SK-MEL-5 (cell line): ENCODE data around the gene RYR2. TPM values are rescaled to one million over a fixed set of nuclear protein-coding genes. Genes with fewer than 3 reads are reported as not detected.

ENCODE experiments used
- DNase-seq: peaks from one replicate; pipeline ENCODE4 v3.0.0-alpha.2; 2016; ENCODE audit warnings: low read depth, low spot score
- in situ Hi-C: cut with HindIII; loops from 2 replicates; pipeline ENCODE4 v1.10.0; 2016; ENCODE audit warnings: low sequenced_read_pairs, high pct_unique_total_duplicates, low pct_unique_long_range_greater_than_20kb
- total RNA-seq: library from RNA; depleted of rRNA; stranded (reverse); fragments of >200 nt; shearing (Covaris generic); gene quantifications from 2 replicates; pipeline ENCODE4 v1.2.3, GENCODE V29; 2014

RYR2 gene
- total RNA-seq, 1 experiment from 2014 or later = 0.29 TPM

DNA sequence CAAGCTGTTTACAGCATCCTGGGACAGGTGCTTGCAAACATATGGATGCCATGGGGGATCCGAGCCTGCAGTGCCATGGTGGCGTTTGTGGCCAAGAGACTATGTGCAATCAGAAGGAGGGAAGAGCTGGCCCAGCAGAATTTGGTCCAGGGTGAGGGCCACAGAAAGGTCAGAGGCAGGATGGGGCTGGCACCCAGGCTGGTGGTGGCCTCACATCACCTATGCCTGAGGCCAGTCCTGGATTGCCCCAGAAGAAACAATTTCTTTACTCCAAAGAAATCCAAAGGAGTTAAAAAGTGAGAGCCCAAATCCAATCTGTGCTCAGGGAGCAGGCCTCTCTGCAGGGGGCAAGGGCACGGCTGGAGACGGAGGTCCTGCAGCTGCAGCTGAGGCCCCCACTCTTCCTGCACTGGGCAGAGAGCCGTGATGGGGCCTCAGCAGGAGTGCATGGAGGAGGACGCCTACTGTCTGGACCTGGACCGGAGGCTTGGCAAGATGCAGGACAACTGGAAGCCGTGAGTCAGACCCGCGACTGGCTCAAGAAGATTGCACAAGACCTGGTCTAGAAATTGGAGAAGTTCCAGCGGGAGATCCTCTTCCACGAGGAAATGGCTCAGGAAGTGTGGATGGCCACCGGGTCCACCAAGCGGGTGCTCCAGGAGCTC lies 163.5 kb downstream of the RYR2 start:
- DNase-seq = no peak
- in situ Hi-C loops = no loop called here

DNA sequence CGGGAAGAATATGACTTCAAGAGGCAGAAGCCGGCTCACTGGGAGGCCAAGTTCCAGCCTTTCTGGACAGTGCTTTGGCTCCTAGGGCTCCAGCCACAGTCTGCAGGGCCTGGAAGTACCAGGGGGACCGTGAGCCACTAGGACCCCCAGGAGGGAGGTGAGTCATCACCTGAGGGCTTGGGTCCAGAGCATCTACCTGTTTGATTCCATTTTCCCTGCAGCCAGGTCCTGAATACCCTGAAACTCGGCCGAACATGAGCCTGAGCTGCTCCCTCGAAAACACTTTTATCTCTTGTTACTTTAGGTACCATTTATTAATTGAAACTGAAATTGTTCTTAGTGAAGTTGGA lies 164.1 kb downstream of the RYR2 start:
- in situ Hi-C loops = no loop called here
- no peak for DNase-seq

DNA sequence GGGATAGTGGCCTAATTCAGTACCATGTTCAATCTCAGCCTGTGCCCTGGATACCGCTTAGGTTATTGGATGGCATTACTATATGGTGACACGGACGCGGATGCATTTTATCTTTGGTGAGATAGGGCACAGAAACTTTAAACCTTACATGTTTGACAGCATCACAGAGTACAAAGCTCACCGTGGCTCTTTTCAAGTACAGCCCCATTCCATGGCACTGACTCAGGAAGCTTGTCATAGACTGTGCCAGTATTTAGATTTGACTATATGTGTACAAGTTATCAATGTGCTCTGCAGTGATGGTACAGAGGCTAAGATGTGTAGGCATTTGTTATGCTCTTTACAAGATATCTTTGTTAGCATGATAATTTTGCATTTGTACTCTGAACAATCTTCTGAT lies 169.0 kb downstream of the RYR2 start:
- DNase-seq = no peak
- in situ Hi-C loops = no loop called here

DNA sequence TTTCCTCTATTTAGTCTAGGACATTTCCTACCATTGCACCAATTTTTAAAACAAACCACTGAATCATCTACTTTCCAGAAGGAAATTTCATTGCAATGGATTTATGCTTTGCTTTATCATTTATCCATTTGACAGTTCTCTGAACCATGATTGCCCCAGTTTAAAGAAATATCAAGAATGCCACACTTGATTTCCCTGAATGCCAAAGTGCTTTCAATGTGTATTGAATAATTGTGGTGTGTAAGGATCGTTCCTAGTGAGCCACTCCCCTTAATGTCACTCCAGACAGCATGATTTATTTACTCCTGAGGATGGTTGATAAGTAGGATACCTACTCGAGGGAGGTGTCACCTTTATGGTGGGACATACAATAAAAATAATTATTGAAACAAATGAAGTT lies 169.6 kb downstream of the RYR2 start:
- DNase-seq = no peak
- in situ Hi-C loops = no loop called here

DNA sequence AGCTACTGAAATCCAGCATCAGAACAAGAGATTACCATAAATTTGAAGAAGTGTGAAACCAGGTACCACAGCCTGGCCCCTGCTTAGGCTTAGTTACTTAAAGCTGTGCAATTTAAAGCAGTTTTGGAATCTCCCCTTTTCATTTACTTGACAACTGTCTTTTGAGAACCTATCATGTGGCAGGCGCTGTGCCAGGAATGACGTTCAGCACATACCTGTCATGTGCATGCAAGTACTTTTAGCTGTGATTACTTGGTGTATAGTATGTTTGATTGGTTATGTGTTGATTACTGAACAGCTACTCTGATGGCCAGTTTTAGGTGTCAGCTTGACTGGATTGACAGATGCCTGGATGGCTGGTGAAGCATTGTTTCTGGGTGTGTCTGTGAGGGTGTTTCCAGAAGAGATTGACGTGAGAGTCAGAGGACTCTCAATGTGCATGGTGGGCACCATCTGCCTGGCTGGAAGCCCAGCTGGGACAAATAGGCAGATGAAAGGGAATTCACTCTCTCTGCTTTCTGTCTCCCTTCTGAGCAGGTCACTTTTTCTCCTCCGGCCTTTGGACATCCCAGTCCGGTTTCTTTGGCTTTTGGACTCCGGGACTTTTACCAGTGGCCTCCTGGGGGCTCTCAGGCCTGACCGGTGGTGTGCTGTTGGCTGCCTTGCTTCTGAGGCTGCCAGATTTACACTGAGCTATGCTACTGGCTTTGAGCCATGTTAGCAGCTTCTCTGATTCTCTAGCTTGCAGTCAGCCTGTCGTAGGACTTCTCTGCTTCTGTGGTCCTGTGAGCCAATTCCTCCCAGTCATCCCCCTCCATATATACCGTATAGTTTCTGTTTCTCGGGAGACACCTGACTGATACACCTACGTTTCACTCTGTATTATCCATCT lies 178.0 kb downstream of the RYR2 start:
- DNase-seq = no peak
- in situ Hi-C loops = no loop called here

DNA sequence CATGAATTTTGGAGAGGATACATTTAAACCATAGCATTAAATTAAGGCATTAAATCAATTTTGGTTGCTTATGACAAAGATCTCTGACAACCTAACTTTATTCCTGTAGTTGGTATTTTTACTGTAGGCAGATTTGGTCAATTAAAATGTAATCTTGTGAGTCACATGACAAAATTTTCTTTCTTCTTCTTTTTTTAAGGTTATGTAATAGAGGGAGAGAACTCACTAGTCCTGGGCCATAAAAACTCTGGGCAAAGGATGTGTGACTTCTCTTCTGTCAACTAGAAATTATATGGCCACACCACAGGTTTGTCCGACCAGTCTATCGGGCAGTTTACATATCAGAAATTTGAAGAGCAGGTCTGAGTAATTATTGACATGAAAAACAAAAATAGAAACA lies 181.4 kb downstream of the RYR2 start:
- in situ Hi-C loops = no loop called here
- no peak for DNase-seq

DNA sequence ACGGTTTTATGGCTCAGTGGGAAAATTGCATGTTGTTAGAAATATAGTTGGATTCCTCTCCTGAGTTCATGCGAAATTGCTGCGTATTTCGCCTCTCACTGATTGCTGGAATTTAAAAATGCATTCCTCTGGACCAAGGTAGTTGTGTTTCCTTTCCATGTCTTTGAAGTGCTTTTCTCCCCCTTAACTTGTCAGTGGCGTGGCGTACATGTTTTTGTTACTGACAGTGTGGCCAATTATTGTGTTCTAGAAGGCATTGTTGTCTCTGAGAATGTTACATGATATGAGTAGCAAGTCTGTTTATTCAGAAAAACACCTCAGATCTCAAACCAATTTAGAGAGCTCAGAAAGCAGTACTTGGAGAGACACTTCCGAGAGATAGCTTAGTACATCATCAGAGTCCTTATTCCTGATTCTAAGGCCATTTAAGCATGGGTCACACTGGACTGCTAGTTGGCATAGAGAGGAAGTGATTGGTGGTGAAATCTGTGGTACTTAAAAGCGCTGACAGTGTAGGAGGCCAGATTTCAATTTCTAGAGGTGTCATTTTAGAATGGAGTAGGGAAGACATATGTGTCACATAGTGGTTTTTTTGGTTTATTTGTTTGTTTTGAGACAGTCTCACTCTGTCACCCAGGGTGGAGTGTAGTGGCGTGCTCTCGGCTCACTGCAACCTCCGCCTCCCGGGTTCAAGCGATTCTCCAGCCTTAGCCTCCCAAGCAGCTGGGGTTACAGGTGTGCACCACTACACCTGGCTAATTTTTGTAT lies 184.4 kb downstream of the RYR2 start:
- in situ Hi-C loops = no loop called here
- no peak for DNase-seq

DNA sequence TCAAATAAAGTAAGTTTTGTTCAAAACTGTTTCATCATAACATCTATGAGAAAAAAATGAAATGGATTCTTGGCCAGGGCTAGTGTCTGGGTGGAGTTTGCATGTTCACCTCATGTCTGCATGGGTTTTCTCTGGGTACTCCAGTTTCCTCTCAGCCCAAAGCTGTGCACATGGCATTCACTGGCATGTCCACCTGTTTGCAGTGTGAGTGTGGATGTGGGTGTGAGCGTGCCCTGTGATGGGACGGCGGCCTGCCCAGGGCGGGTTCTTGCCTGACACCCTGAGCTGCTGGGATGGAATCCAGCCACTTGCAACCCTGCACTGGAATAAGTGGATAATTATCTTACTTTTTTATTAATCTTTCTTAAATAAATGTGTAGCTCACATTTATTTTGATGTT lies 185.5 kb downstream of the RYR2 start:
- no peak for DNase-seq
- in situ Hi-C loops = no loop called here

DNA sequence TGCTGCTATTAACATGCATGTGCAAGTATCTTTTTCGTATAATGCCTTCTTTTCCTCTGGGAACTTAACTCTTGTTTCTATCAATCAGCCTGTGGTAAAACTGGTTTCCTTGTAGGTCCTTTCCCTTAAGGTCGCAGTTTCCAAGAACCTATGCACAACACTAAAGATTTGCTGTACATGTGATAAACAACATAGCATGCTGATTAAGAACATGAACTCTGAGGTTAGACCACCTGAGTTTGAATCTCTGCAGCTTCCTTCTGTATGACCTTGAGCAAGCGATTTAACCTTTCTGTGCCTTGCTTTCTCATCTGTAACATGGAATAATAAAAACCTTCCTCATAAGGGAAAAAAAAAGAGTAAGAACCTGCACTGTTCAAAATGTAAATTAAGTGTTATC lies 186.4 kb downstream of the RYR2 start:
- DNase-seq = no peak
- in situ Hi-C loops = no loop called here

DNA sequence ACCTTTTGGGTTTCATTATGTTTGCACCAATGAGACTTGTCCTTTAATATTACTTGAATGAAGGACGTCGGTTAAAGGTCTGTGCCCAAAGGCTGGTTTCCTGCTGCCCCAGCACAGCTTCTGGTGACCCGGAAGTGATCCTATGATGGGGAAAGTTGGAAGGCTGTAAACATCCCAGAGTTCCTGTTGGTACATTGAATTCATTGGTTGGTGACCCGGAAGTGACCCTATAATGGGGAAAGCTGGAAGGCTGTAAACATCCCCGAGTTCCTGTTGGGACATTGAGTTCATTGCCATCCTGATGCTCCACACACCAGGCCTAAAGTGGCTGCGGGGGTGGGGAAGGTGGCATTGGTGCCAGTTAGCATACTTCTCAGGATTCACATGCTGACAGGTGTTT lies 187.3 kb downstream of the RYR2 start:
- no peak for DNase-seq
- in situ Hi-C loops = no loop called here

DNA sequence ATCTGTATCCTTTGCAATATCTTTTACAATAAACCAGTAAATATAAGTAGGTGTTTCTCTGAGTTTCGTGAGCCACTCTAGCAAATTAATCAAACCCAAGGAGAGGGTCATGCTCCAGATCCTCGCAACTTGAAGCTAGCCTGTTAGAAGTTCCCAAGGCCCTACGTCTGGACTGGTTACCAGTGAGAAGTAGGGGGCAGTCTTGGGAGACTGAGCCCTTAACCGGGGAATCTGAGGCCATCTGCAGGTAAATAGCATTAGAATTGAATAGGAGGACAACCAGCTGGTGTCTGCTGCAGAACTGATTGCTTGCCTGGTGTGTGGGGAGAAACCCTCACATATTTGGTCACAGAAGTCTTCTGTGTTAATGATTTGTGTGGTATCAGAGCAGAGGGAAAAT lies 190.5 kb downstream of the RYR2 start:
- DNase-seq = no peak
- in situ Hi-C loops = no loop called here

DNA sequence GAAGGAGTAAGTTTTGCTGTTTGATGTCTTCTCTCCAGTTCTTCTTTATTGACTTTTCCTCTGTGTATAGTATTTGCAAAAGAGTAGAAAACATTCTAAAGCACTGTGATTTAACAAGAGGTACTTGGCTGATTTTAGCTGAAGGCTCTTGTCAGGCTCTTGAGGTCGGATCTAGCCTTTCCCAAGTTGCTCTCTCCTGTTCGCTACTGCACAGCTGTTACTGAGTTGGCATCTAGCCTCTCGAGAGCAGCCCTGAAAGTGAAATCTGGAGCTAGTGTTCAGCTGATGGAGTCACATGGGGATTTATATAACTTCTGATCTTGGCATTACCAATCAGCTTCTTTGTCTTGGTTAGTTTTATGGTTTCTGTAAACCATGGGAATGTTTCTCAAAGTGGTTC lies 193.1 kb downstream of the RYR2 start:
- DNase-seq = no peak
- in situ Hi-C loops = no loop called here

DNA sequence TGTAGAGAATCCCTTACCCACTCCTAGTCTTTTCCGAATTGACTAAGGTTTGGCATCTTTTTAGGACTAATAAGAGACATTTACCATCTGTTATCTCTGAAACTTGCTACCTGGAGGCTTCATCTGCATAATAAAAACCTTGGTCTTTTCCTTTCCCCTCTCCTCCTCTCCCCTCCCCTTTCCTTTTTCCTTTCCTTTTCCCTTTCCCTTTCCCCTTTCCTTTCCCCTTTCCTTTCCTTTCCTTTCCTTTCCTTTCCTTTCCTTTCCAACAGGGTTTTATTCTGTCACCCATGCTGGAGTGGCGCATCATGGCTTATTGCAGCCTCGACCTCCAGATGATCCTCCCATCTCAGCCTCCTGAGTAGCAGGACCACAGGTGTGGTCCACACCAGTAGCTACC lies 195.7 kb downstream of the RYR2 start:
- no peak for DNase-seq
- in situ Hi-C loops = no loop called here

DNA sequence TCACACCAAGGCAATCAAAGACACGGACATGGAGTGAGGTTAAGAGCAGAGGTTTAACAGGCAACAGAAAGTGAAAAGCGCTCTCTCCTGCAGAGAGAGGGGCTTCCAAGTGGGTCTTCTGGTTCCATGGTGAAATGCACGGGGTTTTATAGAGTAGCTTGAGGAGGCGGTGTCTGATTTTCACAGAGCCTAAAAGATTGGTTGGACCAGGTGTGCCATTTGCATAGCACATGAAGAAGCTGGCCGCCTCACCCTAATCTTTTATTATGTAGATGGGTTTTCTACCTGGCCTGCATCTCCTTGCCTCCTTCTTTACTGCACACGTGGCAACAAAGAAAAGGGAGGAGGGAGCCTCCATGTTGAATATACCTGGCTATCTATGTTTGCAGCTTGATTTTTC lies 197.3 kb downstream of the RYR2 start:
- in situ Hi-C loops = no loop called here
- no peak for DNase-seq

DNA sequence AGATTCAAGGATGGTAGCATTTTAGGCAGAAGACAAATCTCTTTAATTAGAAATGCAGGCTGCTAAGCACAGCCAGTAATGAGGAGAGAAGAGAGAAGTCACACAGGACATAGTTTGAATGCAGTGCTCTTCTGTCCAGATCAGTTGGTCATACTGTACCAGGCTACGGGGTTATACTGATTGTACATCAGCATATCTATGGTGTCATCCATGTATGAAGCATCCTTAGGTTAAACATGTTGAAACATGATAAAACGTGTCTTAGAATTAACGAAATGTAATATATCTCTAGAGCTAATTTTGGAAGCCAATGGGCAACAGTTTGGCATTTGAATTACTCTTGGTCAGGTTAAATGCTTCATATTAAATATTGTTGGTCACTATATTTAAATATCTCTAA lies 199.1 kb downstream of the RYR2 start:
- no peak for DNase-seq
- in situ Hi-C loops = no loop called here

DNA sequence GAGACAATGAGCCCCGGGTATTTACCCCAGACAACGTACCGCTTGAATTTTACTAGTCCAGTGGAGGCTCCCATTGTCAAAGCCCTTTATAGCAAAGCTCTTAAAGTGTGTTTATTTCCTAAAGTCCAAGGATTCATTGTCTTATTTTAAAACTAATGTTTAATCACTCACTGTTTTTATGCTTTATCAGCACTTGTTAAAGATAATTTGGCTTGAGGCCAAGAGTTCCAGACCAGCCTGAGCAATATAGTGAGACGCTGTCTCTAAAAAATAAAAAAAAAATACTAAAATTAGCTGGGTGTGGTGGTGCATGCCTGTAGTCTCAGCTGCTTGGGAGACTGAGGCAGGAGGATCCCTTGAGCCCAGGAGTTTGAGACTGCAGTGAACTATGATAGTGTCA lies 202.8 kb downstream of the RYR2 start:
- in situ Hi-C loops = no loop called here
- DNase-seq = no peak

DNA sequence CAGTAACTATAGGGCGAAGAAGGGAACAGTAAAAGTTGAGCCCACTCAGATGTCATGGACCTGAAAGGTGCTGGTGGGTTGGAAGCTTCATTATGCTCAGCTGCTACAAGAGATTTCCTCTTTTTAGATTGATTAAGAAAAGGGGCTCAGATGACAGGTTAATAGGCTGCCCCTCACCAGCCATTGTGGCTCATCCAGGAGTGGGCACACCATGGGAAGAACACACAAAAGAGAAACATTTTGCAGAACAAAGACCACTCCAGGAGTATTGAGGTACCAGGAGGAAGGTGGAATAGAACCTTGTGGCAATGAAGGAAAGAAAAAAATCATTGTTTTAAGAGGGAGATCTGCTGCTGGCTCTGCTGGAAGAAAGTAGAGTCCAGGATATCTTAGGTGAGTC lies 205.5 kb downstream of the RYR2 start:
- in situ Hi-C loops = no loop called here
- DNase-seq = no peak

DNA sequence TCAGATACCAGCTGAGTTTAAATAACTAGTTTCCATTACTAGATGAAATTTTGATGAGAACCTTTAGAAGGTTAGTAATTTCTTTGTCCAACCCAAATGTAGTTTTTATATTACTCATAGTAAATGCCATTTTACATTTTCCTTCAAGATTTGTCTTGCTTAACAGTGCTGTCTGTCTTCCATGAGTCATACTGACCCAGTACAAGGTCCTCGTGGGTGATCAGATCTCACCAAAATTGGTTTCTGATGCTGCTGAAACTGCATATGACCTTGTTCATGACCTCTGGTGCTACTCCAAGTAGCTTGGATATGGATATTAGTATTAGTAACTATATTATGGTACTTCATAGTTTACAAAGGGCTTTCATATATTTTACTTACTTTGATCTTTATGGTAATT lies 207.1 kb downstream of the RYR2 start:
- in situ Hi-C loops = no loop called here
- no peak for DNase-seq

DNA sequence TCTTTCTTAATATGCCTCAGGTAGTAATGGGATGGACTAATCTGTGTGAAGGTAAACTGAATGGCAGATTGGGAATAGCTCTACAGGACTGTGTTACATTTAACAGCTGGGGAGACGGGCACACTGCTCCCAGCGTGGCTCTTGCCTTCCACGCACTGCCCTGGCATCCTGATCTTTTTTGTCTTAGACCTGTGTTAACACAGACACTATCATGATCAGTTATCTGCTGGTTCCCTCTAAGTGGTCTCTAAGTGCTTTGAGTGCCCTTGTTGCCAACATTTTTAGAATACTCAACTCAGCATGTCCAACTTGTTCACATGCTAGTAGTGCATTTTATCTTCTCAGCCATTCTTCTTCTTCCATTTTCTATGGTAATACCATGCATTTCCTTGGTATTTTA lies 208.1 kb downstream of the RYR2 start:
- in situ Hi-C loops = no loop called here
- DNase-seq = no peak
